GM18499 (cell line): Measurements from ENCODE around the gene INTS4.
"Not testable (repeated sequence)": the region's sequence is repeated elsewhere in the genome, so short reads cannot be mapped to it uniquely, and the experiment has no call there.

Source experiments
- ATAC-seq: cut with Tn5 transposase; IDR thresholded peaks from one replicate; pipeline ENCODE4 v1.9.1; 2021; ENCODE audit warnings: moderate number of reproducible peaks; ENCODE audit not compliant: insufficient read depth, unreplicated experiment

The INTS4 gene, protein sequence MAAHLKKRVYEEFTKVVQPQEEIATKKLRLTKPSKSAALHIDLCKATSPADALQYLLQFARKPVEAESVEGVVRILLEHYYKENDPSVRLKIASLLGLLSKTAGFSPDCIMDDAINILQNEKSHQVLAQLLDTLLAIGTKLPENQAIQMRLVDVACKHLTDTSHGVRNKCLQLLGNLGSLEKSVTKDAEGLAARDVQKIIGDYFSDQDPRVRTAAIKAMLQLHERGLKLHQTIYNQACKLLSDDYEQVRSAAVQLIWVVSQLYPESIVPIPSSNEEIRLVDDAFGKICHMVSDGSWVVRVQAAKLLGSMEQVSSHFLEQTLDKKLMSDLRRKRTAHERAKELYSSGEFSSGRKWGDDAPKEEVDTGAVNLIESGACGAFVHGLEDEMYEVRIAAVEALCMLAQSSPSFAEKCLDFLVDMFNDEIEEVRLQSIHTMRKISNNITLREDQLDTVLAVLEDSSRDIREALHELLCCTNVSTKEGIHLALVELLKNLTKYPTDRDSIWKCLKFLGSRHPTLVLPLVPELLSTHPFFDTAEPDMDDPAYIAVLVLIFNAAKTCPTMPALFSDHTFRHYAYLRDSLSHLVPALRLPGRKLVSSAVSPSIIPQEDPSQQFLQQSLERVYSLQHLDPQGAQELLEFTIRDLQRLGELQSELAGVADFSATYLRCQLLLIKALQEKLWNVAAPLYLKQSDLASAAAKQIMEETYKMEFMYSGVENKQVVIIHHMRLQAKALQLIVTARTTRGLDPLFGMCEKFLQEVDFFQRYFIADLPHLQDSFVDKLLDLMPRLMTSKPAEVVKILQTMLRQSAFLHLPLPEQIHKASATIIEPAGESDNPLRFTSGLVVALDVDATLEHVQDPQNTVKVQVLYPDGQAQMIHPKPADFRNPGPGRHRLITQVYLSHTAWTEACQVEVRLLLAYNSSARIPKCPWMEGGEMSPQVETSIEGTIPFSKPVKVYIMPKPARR

DNA sequence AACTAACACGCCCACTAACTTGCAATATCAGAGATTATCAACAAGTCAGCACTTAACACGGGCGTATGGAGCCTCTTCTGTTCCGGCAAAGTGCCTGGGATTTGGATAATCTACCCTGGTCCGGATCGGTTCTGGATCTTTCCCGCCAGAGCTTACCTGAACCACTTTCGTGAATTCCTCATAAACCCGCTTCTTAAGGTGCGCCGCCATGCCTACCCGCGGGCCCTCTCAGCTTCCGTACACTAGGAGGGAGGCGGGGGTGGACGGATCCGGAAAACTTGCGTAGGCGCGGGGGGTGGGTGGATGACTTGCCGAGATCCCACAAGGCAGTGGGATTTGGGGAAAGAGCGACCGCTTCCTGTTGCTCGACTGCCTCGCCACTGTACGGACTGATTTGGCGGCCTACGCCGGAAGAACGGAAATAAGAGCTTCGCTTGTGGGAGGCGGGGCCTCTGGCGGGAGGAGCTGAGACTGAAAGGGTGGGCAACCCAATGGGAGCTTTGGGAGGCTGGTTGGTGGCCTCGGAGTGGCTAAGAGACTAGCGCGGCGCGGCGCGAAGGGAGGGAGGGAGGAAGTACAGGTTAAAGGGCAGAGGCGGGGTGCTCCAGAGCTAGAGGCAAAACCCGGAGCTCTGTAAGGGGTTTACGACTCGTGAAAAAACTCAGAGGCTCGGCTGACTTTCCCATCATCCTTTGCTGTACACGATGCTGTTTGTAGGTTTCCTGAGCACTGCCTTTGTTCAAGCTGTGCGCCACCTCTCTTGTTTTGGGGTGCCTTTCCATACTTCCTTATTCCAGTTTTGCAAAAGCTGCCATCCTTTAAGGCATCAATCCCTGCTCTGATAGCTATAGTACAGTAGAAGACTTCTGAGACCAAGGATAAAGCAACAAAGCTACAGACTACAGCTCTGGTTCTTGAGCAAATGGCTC is at the start of gene INTS4:
TSS of gene INTS4 (minus strand) at position 235 of the 929 bp plus-strand sequence. CDS start at position 210, 25 bp downstream.
- peak; percentile 98 for ATAC-seq

DNA sequence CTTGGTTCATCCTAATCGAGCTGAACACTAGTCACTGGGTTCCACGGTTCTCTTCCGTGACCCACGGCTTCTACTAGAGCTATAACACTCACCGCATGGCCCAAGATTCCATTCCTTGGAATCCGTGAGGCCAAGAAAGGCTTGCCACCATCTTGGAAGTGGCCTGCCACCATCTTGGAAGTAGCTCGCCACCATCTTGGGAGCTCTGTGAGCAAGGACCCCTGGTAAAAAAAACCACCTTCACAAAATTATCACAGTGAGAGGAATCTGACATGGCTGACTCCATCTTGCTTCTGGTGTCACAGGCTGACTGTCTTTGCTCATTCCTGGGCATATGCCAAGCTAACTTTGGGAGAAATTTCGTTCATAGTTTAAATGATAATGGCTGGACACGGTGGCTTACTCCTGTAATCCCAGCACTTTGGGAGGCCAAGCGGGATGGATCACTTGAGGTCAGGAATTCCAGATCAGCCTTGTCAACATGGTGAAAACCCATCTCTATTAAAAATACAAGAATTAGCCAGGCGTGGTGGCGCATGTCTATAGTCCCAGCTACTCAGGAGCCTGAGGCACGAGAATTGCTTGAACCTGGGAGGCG is 47.5 kb upstream of the INTS4 start:
- ATAC-seq = no peak

DNA sequence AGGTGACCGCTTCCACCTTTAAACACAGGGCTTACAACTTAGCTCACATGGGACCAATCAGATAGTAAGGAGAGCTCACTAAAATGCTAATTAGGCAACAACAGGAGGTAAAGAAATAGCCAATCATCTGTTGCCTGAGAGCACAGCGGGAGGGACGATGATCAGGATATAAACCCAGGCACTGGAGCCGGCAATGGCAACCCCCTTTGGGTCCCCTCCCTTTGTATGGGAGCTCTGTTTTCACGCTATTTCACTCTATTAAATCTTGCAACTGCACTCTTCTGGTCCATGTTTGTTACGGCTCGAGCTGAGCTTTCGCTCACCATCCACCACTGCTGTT is 46.9 kb upstream of the INTS4 start:
- ATAC-seq = not testable (repeated sequence)

DNA sequence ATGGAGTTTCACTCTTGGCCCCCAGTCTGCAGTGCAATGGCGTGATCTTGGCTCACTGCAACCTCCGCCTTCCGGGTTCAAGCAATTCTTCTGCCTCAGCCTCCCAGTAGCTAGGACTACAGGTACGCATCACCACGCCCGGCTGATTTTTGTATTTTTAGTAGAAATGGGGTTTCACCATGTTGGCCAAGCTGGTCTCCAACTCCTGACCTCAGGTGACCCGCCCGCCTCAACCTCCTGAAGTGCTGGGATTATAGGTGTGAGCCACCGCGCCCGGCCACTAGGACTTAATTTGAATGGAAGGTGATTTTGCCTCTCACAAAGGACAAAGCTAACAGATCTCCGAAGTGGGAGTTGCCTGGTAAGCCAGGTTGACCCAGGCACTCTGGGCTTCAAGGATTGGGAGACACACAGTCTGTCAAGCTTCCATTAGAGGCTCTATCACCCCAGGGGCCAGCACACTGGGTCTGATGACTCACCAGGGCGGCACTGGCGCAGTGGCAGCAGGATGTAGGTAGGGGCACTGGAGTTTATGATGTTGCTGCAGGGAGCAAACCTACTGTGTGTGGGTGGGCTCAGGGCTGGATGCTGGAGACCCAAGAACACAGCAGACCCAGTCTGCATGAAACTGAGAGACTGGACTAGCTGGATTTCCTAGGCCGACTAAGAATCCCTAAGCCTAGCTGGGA is 46.4 kb upstream of the INTS4 start:
- ATAC-seq = no peak

DNA sequence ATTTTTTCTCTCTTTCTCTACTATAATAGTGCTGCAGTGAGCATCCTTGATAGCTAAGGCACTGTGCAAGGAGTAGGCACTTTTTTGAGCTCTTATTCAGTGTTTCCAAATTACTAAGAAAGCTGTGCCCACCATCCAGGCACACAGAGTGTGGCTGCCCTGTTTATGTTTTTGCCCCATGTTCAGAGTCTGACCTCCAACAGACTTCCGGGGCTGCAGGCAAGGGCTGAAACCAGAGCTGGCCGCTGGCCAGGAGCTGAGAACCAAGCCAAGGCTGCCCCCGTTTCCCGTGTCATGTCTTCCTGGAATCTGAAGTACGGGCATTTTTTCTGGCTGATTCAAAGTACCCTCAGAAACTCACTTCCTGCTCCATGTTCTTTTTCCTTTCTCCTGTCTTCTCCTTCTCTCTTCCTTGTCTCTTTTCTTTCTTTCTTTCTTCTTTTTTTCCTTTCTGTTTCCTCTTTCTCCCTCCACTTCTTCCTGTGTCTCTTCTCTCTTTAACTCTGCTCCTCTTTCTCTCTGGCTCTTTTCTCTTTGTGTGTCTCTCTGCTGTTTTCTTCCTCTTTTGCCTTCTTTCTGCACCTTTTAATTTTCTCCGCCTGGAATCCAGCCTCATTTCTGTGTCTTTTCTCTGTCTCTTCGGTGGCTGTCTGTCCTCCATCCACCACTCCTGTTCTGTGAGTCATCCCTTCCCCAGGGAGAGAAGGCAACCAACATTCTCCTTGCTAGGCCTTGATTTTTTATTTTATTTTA is 45.6 kb upstream of the INTS4 start:
- no peak for ATAC-seq

DNA sequence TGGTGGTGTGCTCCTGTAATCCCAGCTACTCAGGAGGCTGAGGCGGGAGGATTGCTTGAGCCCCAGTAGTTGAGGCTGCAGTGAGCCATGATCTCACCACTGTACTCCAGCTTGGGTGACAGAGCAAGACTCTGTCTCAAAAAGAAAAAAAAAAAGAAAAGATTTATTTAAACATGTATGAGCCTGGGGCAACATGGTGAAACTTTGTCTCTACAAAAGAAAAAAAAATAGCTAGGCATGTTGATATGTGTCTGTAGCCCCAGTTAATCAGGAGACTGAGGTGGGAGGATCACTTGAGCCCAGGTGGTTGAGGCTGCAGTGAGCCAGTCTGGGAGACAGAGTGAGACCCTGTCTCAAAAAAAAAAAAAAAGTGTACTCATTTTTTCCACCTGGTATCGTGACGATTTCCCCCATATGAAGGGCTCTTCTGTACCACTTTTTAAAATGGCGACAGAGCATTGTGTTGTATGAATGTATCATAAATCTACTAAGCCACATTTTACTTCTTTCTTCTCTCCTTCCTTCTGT is 45.0 kb upstream of the INTS4 start:
- no peak for ATAC-seq

DNA sequence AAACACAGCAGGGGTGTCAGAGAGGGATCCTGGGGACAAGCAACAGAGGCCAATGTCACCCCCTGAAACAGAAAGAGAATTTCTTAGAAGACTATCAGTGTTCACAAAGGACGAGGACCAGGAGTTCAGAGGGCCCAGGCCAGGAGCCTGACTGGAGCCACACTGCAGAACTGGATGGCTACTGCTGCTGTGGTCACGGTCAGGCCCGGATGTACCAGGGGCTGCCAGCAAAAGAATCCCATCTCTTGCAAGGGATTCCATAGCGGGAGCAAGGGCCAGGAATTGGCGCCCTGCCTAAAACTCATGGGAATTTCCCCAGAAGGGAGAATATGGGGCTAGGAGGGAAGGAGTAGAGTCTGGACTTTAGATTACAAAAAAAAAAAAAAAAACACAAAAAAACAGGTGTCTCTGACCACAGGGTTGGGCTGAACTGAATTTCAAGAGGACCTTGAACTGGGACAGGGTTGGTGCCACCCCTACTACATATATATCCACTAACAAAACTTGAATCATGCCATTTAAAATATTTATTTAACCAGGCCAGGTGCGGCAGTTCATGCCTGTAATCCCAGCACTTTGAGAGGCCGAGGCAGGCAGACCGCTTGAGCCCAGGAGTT is 44.3 kb upstream of the INTS4 start:
- no peak for ATAC-seq

DNA sequence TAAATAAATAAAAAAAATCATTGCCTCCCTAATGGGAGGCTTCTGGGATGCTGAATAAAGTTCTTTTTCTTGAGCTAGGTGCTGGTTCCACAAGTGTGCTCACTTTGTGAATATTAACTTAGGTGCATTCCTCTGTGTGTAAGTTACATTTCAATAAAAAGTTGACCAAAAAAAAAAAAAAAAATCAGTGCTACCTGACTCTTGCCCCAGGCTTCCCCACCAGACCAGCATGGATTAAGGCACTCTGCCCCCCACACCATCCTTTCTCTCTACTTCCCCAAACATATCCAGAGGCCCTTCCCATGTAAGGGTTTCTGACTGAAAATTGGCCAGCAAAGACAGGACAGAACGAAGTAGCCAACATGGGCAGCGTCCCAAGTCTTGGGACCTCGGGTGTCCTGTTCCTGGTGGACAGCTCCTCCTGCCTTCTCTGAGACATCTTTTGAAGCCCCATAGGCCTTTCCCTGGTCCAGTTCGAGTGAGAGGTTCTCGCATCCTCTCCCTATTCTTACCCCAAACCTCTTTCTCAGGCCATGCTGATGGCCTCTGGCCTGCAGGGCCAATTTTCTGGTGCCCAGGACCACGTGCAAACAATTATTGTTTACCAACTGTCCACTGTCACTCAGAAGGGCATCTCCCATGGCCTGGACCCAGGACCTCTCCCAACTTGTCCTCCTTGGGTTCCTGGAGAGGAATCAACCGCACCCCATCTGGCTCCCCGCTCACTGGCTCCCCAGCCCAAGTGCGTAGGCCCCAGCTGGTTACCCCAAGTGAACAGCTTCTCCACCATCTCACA is 43.6 kb upstream of the INTS4 start:
- no peak for ATAC-seq

DNA sequence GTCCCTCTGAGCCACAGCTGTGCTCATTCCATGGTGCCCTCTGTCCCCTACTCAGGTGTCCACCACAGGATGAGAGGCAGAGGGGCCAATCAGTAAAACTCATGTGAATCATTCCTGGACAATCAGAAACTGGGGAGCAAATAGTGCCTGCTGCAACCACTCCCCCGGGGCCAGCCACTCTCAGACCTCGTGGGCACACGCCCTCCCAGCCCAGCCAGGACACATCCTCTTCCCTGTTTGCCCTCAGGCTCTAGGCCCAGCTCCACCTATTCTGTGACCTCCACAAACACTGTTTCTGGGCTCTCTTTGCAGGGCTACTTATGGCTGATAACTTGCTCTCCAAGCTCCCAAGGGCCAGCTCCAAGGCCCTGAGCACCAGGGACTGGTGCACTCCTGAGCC is 42.6 kb upstream of the INTS4 start:
- no peak for ATAC-seq

DNA sequence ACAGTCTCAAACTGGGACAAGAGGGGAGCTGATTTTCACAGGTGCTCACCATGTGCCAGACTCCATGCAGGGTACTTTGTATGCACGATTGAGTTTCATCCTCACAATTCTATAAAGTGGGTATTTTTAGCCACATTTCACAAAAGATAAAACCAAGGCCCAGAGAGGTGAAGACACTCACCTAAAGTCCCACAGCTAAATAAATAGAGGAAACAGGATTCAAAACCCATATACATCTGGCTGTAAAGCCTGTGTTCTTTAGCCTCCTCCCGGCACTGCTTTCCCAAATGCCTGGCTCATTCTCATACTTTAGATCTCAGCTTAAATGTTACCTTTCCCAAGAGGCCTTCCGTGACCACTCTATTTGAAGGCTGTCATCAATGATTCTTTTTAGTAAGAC is 41.8 kb upstream of the INTS4 start:
- no peak for ATAC-seq

DNA sequence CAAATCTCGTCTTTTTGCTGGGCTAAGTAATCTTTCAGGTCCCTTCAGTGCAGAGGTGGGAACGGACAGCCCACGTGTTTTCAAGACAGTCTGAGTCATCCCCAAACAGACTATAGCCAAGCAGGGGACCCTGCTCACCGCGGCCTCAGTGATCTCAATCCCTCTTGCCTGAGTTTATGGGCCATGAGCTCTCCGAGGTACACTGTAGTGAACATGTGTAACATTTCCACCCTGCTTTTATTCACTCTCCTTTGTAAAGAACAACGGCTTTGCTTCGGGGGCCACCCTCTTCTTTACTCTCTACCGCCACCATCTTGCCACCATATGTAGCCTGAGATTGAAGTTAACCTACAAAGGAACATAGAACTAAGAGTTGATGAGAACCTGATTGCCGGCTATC is 40.2 kb upstream of the INTS4 start:
- no peak for ATAC-seq

DNA sequence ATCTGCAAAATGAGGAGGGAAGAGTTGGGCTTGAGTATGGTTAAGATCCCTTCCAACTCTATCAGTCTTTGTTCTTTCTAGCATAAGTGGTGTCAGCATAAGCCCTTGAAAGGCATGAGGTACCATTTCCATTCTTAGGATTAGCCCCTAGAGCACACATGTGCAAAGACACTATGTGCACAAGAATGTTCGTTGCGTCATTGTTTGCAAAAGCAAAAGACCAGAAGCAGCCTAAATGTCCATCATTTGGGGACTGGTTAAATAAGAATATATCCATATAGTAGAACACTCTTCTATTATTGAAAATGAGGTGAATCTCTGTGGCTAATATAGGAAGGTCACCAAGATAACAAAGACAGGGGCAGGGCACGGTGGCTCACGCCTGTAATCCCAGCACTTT is 38.6 kb upstream of the INTS4 start:
- no peak for ATAC-seq

DNA sequence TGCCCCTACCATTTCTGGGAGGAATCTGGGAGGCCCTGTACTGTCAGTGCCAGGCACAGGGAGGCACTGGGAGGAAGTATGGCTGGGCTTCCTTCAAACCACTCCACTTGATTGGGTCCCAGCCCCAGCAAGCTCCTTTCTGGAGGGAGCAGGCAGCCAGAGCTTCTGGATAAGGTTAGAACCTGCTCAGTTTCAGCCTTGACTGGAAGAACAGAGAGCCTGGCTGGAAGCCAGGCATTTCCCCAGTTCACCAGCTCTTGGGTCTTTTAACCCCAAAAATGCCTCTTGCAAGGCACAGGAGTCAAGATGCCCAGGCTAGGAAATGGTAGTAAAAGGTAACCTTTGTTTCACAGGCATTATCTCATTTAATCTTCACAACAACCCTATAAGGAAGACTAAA is 37.6 kb upstream of the INTS4 start:
- no peak for ATAC-seq

DNA sequence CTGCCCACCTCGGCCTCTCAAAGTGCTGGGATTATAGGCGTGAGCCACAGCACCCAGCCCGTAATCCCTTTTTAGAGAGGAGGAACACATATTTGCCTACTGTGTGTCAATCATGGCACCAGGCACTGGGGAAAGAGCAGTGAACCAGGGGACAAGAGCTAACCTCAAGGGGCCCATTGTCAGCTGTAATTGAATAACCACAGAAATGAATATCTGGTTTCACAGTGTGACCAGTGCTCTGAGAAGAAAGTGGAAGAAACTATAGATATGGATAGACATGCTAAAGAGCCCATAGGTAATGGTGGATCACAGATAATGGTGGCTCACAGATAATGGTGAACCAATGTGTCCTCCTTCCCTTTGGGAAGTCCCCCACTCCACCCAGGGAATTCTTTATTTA is 37.2 kb upstream of the INTS4 start:
- no peak for ATAC-seq

DNA sequence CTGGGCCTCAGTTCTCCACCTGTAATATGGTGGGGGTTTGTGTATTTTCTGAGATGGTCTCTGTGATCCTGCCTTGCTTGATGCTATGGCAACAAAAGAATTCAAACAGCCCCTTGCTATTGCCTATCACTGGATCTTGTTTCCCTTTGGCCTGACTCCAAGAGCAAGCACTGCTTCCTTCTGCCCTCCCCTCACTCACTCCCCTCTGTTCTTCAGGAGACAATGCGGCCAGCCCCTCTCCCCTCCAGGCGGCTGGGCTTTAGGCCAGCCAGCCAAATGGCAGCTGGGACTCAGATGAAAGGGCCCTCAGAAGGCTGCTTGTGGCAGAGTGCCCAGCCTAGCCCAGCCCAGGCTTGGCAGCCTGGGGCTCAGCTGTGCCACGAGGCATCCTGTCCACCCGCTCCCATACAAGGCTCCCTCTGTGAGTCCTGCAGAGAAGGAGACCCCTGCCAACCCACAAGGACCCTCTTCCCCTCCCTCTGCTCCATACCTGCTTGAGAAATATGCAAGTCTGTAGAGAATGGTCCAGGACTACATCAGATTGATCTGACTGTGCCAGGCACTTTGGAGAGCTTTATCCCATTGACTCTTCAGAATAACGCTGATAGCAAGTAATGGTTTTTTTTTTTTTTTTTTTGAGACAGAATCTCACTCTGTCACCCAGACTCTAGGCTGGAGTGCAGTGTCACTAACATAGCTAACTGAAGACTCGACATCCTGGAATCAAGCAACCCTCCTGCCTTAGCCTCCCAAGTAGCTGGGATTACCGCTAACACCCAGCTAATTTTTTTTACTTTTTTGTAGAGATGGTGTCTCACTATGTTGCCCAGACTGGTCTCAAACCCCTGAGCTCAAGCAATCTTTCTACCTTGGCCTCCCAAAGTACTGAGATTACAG is 36.2 kb upstream of the INTS4 start:
- no peak for ATAC-seq

DNA sequence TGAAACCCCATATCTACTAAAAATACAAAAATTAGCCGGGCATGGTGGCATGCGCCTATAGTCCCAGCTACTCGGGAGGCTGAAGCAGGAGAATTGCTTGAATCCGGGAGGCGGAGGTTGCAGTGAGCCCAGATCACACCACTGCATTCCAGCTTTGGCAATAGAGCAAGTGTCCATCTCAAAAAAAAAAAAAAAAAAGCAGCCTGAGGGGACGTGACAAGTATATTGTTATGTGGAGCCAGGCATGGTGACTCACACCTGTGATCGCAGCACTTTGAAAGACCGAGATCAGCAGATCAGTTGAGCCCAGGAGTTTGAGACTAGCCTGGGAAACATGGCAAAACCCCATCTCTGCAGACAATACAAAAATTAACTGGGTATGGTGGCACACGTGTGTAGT is 34.0 kb upstream of the INTS4 start:
- ATAC-seq = not testable (repeated sequence)
